DOHH2 (cell line): ENCODE measurements around the gene ZMIZ1.

Source experiments
- H3F3A ChIP-seq: fragments of 200-600 bp; sonication (generic), shearing (Covaris generic); 2 replicates; pipeline ENCODE4 v1.6.0; 2016; ENCODE audit warnings: antibody characterized with exemption, mild to moderate bottlenecking; ENCODE audit not compliant: control insufficient read depth, insufficient read depth
- H3K27ac ChIP-seq: fragments of 200-600 bp; sonication (generic); 2 replicates; pipeline ENCODE4 v1.5.1; 2014; ENCODE audit warnings: low read depth, mild to moderate bottlenecking, low read length, moderate library complexity
- H3K27me3 ChIP-seq: fragments of 200-600 bp; sonication (generic); 2 replicates; pipeline ENCODE4 v1.6.1; 2014; ENCODE audit warnings: mild to moderate bottlenecking, low read length, mixed read lengths; ENCODE audit not compliant: control insufficient read depth
- H3K36me3 ChIP-seq: fragments of 200-600 bp; sonication (generic); 2 replicates; pipeline ENCODE4 v1.6.1; 2014; ENCODE audit warnings: mild to moderate bottlenecking, low read length, moderate library complexity, mixed read lengths; ENCODE audit not compliant: control insufficient read depth
- H3K4me1 ChIP-seq: fragments of 200-600 bp; sonication (generic); 2 replicates; pipeline ENCODE4 v1.6.1; 2014; ENCODE audit warnings: mild to moderate bottlenecking, low read length, mixed read lengths; ENCODE audit not compliant: control insufficient read depth
- H3K4me2 ChIP-seq: fragments of 200-600 bp; sonication (generic); 2 replicates; pipeline ENCODE4 v1.6.0; 2014; ENCODE audit warnings: mild to moderate bottlenecking, low read length, moderate library complexity
- H3K4me3 ChIP-seq: fragments of 200-600 bp; sonication (generic); 2 replicates; pipeline ENCODE4 v1.5.1; 2014; ENCODE audit warnings: mild to moderate bottlenecking, low read length, mixed read lengths
- H3K79me2 ChIP-seq: fragments of 200-600 bp; sonication (generic); 2 replicates; pipeline ENCODE4 v1.6.1; 2014; ENCODE audit warnings: mild to moderate bottlenecking, low read length, mixed read lengths; ENCODE audit not compliant: control insufficient read depth
- H3K9me2 ChIP-seq: fragments of 200-600 bp; sonication (generic); replicated peaks from 2 replicates; pipeline ENCODE4 v1.6.1; 2014; ENCODE audit warnings: mild to moderate bottlenecking, low read length, mixed read lengths; ENCODE audit not compliant: control insufficient read depth
- H3K9me3 ChIP-seq: fragments of 200-600 bp; sonication (generic); 2 replicates; pipeline ENCODE4 v1.6.1; 2014; ENCODE audit warnings: antibody characterized with exemption, low read length, mixed read lengths; ENCODE audit not compliant: control insufficient read depth, insufficient read depth
- H4K20me1 ChIP-seq: fragments of 200-600 bp; sonication (generic); 2 replicates; pipeline ENCODE4 v1.6.0; 2014; ENCODE audit warnings: low read depth, mild to moderate bottlenecking, antibody characterized with exemption, low read length, moderate library complexity; ENCODE audit not compliant: control insufficient read depth, insufficient read depth
- CTCF ChIP-seq: fragments of 200-600 bp; sonication (generic); IDR thresholded peaks from one replicate; pipeline ENCODE4 v1.5.1; 2014; ENCODE audit warnings: antibody characterized with exemption, mild to moderate bottlenecking, low read depth, low read length; ENCODE audit not compliant: poor library complexity, severe bottlenecking
- EZH2phosphoT487 ChIP-seq: fragments of 200-600 bp; sonication (generic); IDR thresholded peaks from 2 replicates; pipeline ENCODE4 v1.6.1; 2017; ENCODE audit warnings: borderline replicate concordance, mild to moderate bottlenecking, antibody characterized with exemption, low read length, moderate library complexity, mixed read lengths

The ZMIZ1 gene

GRCh38 chr10:79058899-79059841 lies 9.6 kb upstream of the ZMIZ1 start:
- Histone ChIP-seq H3K27me3 (peaks cover 53% of the 10 kb centered on the region), H4K20me1 (peaks cover 4% of the 10 kb centered on the region; the same call in 1 of the 2 replicates), H3K4me2 (no peak overlapping the region), H3K9me2 (no peaks in the 10 kb centered on the region), H3K4me1 (peaks cover 8% of the 10 kb centered on the region), H3K36me3 (no peaks in the 10 kb centered on the region), H3F3A (no peaks in the 10 kb centered on the region), H3K4me3 (no peak overlapping the region), H3K79me2 (no peaks in the 10 kb centered on the region), H3K9me3 (no peaks in the 10 kb centered on the region), H3K27ac (no peak overlapping the region)
- TF ChIP-seq CTCF, result no peak
- no peak for TF ChIP-seq EZH2phosphoT487

- H3K4me2 ChIP-seq, result no peak overlapping the region
- no peaks in the 10 kb centered on the region for H3F3A ChIP-seq
Observed at GRCh38 chr10:79059859-79060379, 8.8 kb upstream of the ZMIZ1 start.

GRCh38 chr10:79060641-79061255 lies 8.0 kb upstream of the ZMIZ1 start:
- Histone ChIP-seq H3K79me2 (no peaks in the 10 kb centered on the region), H3K27me3 (peaks cover 61% of the 10 kb centered on the region), H3K9me3 (no peaks in the 10 kb centered on the region), H4K20me1 (0 out of 2 replicates have a peak, but pooled peaks cover 3% of the 10 kb centered on the region), H3F3A (no peaks in the 10 kb centered on the region), H3K4me1 (peaks cover 8% of the 10 kb centered on the region), H3K27ac (no peak overlapping the region), H3K36me3 (no peaks in the 10 kb centered on the region), H3K4me3 (no peak overlapping the region), H3K4me2 (no peak overlapping the region), H3K9me2 (no peaks in the 10 kb centered on the region)
- TF ChIP-seq EZH2phosphoT487, result no peak
- no peak for TF ChIP-seq CTCF

More at GRCh38 chr10:79059859-79060379, 8.8 kb upstream of the ZMIZ1 start:
- Histone ChIP-seq H3K36me3 (no peaks in the 10 kb centered on the region), H3K9me2 (no peaks in the 10 kb centered on the region), H3K27me3 (peaks cover 53% of the 10 kb centered on the region), H3K27ac (no peak overlapping the region), H4K20me1 (0 out of 2 replicates have a peak, but pooled peaks cover 3% of the 10 kb centered on the region), H3K9me3 (no peaks in the 10 kb centered on the region), H3K79me2 (no peaks in the 10 kb centered on the region), H3K4me1 (peaks cover 8% of the 10 kb centered on the region), H3K4me3 (no peak overlapping the region)
- TF ChIP-seq EZH2phosphoT487 (no peak), CTCF (no peak)
